Caco-2 (cell line): Measurements from ENCODE around the gene SCRN1. TPM values are rescaled to one million over a fixed set of nuclear protein-coding genes. Genes with fewer than 3 reads are reported as not detected.

Experiments
- BruUV-seq: library from RNA; stranded (reverse); fragments of 400-500 nt; replicated peaks from 2 replicates; lab custom pipeline; 2021; lab: Mats Ljungman, UMichigan
- CTCF ChIA-PET: fragments of 300-600 bp; sonication (Branson Sonifier 250); formaldehyde crosslinking; loops from one replicate; lab custom pipeline; 2022; ENCODE audit warnings: antibody characterized with exemption; lab: Charles Lee
- POLR2A ChIA-PET: fragments of 300-600 bp; sonication (Branson Sonifier 250); formaldehyde crosslinking; loops from one replicate; lab custom pipeline; 2022; ENCODE audit warnings: antibody characterized with exemption; lab: Charles Lee
- DNase-seq, 2 experiments: peaks; one replicate each; pipeline versions ENCODE4 v3.0.0 to v3.0.0-alpha.2; 2020 to 2022
- H3K27me3 ChIP-seq: replicated peaks from 2 replicates; pipeline ENCODE4 v1.6.0; 2011; ENCODE audit warnings: low read length; ENCODE audit not compliant: control insufficient read depth, insufficient read depth
- H3K36me3 ChIP-seq: 2 replicates; pipeline ENCODE4 v1.5.1; 2011; ENCODE audit warnings: low read length; ENCODE audit not compliant: control insufficient read depth, insufficient read depth
- H3K4me1 ChIP-seq: fragments of 250-450 bp; sonication (Bioruptor Pico); 2 replicates; pipeline ENCODE4 v1.5.1; 2020; ENCODE audit warnings: mild to moderate bottlenecking
- H3K4me3 ChIP-seq: 2 replicates; pipeline ENCODE4 v1.5.1; 2011; ENCODE audit warnings: low read depth, mild to moderate bottlenecking, control low read depth, low read length
- H3K9me3 ChIP-seq: fragments of 250-450 bp; sonication (Bioruptor Pico); 2 replicates; pipeline ENCODE4 v1.5.1; 2020; ENCODE audit warnings: mild to moderate bottlenecking, moderate library complexity
- H3K27ac Mint-ChIP-seq: one replicate; pipeline ENCODE4 v1.8.0; 2022; ENCODE audit warnings: mixed read lengths; ENCODE audit not compliant: unreplicated experiment
- H3K27me3 Mint-ChIP-seq: one replicate; pipeline ENCODE4 v1.8.0; 2022; ENCODE audit warnings: mixed read lengths; ENCODE audit not compliant: insufficient read depth, unreplicated experiment
- H3K36me3 Mint-ChIP-seq: one replicate; pipeline ENCODE4 v1.8.0; 2022; ENCODE audit warnings: mild to moderate bottlenecking, mixed read lengths; ENCODE audit not compliant: insufficient read depth, unreplicated experiment
- H3K4me1 Mint-ChIP-seq: one replicate; pipeline ENCODE4 v1.8.0; 2022; ENCODE audit warnings: low read depth, mixed read lengths; ENCODE audit not compliant: unreplicated experiment
- H3K4me3 Mint-ChIP-seq: one replicate; pipeline ENCODE4 v1.8.0; 2022; ENCODE audit warnings: mild to moderate bottlenecking, moderate library complexity, mixed read lengths; ENCODE audit not compliant: unreplicated experiment
- H3K9me3 Mint-ChIP-seq: one replicate; pipeline ENCODE4 v1.8.0; 2022; ENCODE audit warnings: mixed read lengths; ENCODE audit not compliant: unreplicated experiment
- intact Hi-C: fragments of 100-400 bp; cut with micrococcal nuclease; formaldehyde crosslinking; loops from one replicate; pipeline ENCODE4 v1.10.0; 2022; ENCODE audit not compliant: unreplicated experiment
- total RNA-seq: library from RNA; stranded (reverse); gene quantifications from 2 replicates; pipeline ENCODE4 v1.2.3, GENCODE V29; 2022
- TF ChIP-seq, protein P1 (sequence below), 2 experiments: fragments of 200-600 bp in 1 of 2; IDR thresholded peaks; 1 replicate in 1 of 2; 2 replicates in 1 of 2; pipeline versions ENCODE4 v1.5.1 to v1.8.0; 2011 to 2022; ENCODE audit warnings: antibody characterized with exemption in 1 of 2, control low read depth in 1 of 2, inconsistent platforms in 1 of 2, low read depth in 1 of 2, low read length in 1 of 2, mild to moderate bottlenecking in 1 of 2, moderate library complexity in 1 of 2; ENCODE audit not compliant: insufficient read depth in 1 of 2, severe bottlenecking in 1 of 2, unreplicated experiment in 1 of 2

Gene SCRN1
- total RNA-seq, 1 experiment from 2014 or later: 92.9 TPM

DNA sequence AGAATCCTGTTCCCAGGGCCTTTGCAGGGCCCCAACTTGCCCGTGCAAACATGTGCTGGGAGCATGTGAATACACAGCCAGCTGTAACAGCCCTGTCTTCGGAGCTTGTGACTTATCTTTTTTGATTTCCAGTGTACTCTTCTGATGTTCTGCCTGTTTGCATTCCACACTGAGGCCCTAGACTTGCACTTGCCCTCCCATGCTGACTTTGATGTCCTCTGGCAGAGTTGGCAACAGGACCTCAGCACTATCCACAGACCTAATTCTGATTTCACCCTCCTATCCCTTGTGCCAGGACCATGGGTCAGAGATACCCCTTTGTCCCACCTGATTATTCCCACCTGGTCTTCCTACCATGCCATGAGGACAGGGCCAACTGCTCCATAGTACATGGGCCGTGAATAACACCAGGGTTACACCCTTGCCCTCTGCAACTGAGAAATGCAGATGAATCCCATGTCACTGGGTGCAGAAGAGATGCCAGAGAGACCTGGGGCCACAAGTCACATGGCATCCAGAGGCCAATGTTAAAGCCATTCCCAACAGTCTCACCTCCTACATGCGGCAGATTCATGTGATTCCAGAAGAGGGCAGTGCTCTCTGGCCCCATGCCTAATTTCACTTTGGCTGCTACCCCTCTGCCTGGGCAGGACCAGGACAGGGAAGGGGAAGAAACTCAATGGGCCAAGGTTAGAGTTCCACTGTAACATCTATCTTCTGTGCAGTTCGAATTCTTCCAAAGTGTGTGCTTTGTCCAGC, 43.0 kb downstream of the SCRN1 start:
- Mint-ChIP-seq H3K4me1 (no peaks in the 10 kb centered on the region), H3K9me3 (no peaks in the 10 kb centered on the region), H3K4me3 (no peak overlapping the region), H3K27ac (no peak overlapping the region), H3K36me3 (peaks cover 88% of the 10 kb centered on the region), H3K27me3 (no peaks in the 10 kb centered on the region)
- Histone ChIP-seq H3K36me3 (peaks cover 5% of the 10 kb centered on the region), H3K4me3 (no peak overlapping the region), H3K27me3 (no peaks in the 10 kb centered on the region), H3K4me1 (no peaks in the 10 kb centered on the region), H3K9me3 (no peaks in the 10 kb centered on the region; the same call in 1 of the 2 replicates)
- no TSS peak for BruUV-seq
- intact Hi-C loops: loop anchor here (2.0 kb wide), 1 partner anchor 116 kb away; no protein-coding TSS in a partner anchor
- CTCF ChIA-PET: interaction anchor here (1.1 kb wide), 1 partner anchor 115 kb away, joined by 4 read pairs; no protein-coding TSS in a partner anchor
- POLR2A ChIA-PET: interaction anchor here (0.6 kb wide), 1 partner anchor 38 kb away, joined by 3 read pairs; no protein-coding TSS in a partner anchor
- peak in 1 of 2 experiments; percentile 22 for DNase-seq
- TF ChIP-seq, protein P1, sequence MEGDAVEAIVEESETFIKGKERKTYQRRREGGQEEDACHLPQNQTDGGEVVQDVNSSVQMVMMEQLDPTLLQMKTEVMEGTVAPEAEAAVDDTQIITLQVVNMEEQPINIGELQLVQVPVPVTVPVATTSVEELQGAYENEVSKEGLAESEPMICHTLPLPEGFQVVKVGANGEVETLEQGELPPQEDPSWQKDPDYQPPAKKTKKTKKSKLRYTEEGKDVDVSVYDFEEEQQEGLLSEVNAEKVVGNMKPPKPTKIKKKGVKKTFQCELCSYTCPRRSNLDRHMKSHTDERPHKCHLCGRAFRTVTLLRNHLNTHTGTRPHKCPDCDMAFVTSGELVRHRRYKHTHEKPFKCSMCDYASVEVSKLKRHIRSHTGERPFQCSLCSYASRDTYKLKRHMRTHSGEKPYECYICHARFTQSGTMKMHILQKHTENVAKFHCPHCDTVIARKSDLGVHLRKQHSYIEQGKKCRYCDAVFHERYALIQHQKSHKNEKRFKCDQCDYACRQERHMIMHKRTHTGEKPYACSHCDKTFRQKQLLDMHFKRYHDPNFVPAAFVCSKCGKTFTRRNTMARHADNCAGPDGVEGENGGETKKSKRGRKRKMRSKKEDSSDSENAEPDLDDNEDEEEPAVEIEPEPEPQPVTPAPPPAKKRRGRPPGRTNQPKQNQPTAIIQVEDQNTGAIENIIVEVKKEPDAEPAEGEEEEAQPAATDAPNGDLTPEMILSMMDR (IDR thresholded peaks at IDR 0.05; ENCODE audit: insufficient read depth in 1 of 2, low read depth in 1 of 2, low read length in 1 of 2, severe bottlenecking in 1 of 2, unreplicated experiment in 1 of 2): peak; percentile 23 to 44

DNA sequence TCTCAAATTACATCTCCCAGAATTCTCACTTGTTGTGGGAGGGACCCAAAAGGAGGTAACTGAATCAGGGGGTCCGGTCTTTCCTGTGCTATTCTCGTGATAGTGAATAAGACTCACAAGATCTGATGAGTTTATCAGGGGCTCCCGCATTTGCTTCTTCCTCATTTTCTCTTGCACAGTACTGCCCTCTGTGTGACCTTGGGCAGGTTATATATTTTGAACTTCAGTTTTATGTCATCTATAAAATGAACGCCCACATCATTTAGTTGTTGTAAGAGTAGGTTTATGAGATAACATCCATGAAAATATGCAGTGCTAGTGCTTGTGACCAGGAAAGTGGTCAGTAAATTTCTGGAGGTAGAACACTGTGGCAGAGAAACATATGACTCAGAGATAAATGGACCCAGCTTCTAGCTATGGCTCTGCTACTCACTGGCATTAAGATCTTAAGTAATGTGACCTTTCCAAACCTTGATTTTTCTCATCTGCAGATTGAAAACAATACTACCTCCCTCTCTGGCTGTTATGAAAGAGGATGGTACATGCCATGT, 44.3 kb downstream of the SCRN1 start:
- H3K4me3 ChIP-seq: no peak overlapping the region
- TF ChIP-seq, protein P1 (IDR thresholded peaks at IDR 0.05; ENCODE audit: insufficient read depth in 1 of 2, low read depth in 1 of 2, low read length in 1 of 2, severe bottlenecking in 1 of 2, unreplicated experiment in 1 of 2): no peak
- no peaks in the 10 kb centered on the region for H3K27me3 ChIP-seq
- Mint-ChIP-seq H3K36me3 (peaks cover 84% of the 10 kb centered on the region), H3K9me3 (no peaks in the 10 kb centered on the region), H3K27me3 (no peaks in the 10 kb centered on the region), H3K27ac (no peak overlapping the region), H3K4me3 (no peak overlapping the region), H3K4me1 (no peaks in the 10 kb centered on the region)
- CTCF ChIA-PET: interaction anchor here (1.1 kb wide), 1 partner anchor 117 kb away, joined by 4 read pairs; no protein-coding TSS in a partner anchor
- no peak for DNase-seq
- H3K36me3 ChIP-seq: peaks cover 2% of the 10 kb centered on the region
- H3K9me3 ChIP-seq: no peaks in the 10 kb centered on the region
- no TSS peak for BruUV-seq
- intact Hi-C loops: no loop called here
- H3K4me1 ChIP-seq: no peaks in the 10 kb centered on the region
- POLR2A ChIA-PET: no interaction called here

DNA sequence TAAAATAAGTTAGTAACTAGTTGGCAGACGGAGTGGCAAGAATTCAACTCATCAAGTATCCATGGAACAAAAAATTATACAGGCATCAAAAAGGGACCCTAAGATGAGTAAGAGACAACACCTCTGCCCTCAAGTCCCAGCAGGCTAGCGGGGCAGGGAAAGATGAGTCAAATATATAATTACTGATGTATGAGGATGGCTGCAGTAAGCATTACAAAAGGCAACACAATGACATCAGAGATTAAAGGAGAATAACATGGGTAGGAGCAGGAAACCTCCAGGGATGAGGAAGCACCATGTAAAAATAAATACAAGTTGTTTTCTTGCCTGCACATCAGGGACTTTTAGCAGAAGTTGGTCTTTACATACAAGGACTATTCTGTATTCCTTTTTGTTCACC, 49.4 kb downstream of the SCRN1 start:
- ChIA-PET POLR2A (no interaction called here), CTCF (no interaction called here)
- no peak overlapping the region for H3K4me3 Mint-ChIP-seq
- Histone ChIP-seq H3K4me3 (no peak overlapping the region), H3K4me1 (no peaks in the 10 kb centered on the region), H3K27me3 (no peaks in the 10 kb centered on the region), H3K36me3 (peaks cover 3% of the 10 kb centered on the region; the same call in 1 of the 2 replicates), H3K9me3 (no peaks in the 10 kb centered on the region)
- H3K36me3 Mint-ChIP-seq: peaks cover 89% of the 10 kb centered on the region
- H3K4me1 Mint-ChIP-seq: no peaks in the 10 kb centered on the region
- H3K27me3 Mint-ChIP-seq: no peaks in the 10 kb centered on the region
- H3K9me3 Mint-ChIP-seq: no peaks in the 10 kb centered on the region
- BruUV-seq: no TSS peak
- no peak overlapping the region for H3K27ac Mint-ChIP-seq
- intact Hi-C loops: no loop called here
- DNase-seq: no peak
- TF ChIP-seq, protein P1 (IDR thresholded peaks at IDR 0.05; ENCODE audit: insufficient read depth in 1 of 2, low read depth in 1 of 2, low read length in 1 of 2, severe bottlenecking in 1 of 2, unreplicated experiment in 1 of 2): no peak
